GM21737 (cell line): ENCODE data around the gene MIOX.

Experiments used
- ATAC-seq: cut with Tn5 transposase; IDR thresholded peaks from one replicate; pipeline ENCODE4 v1.9.1; 2021; ENCODE audit warnings: mild to moderate bottlenecking, moderate library complexity; ENCODE audit not compliant: unreplicated experiment

The MIOX gene

GRCh38 chr22:50488886-50489285 is 2.2 kb downstream of the MIOX start:
- no peak for ATAC-seq

GRCh38 chr22:50489363-50490243 is 2.9 kb downstream of the MIOX start:
- no peak for ATAC-seq

GRCh38 chr22:50490531-50491308 is 4.1 kb downstream of the MIOX start:
- no peak for ATAC-seq

GRCh38 chr22:50497093-50497492 is 10.4 kb downstream of the MIOX start:
- no peak for ATAC-seq

GRCh38 chr22:50498322-50498890 is 11.7 kb downstream of the MIOX start:
- no peak for ATAC-seq

GRCh38 chr22:50500452-50500851 is 13.8 kb downstream of the MIOX start:
- ATAC-seq, result no peak

GRCh38 chr22:50502096-50502495 is 15.4 kb downstream of the MIOX start:
- no peak for ATAC-seq

- ATAC-seq, result no peak
These were observed 16.2 kb downstream of the MIOX start for GRCh38 chr22:50502628-50503474.

GRCh38 chr22:50503475-50504145 is 17.0 kb downstream of the MIOX start:
- no peak for ATAC-seq

- ATAC-seq, result no peak
These were observed 17.9 kb downstream of the MIOX start for GRCh38 chr22:50504369-50505211.

GRCh38 chr22:50505276-50505775 is 18.7 kb downstream of the MIOX start:
- no peak for ATAC-seq

GRCh38 chr22:50505776-50506610 is 19.3 kb downstream of the MIOX start:
- ATAC-seq, result no peak

GRCh38 chr22:50506611-50507420 is 20.2 kb downstream of the MIOX start:
- ATAC-seq, result peak; percentile 9

- ATAC-seq, result peak; percentile 54
These were observed 20.8 kb downstream of the MIOX start, which contains the start of gene LMF2 for GRCh38 chr22:50507421-50507990. LMF2 (minus strand) TSS chr22:50507702; CDS start chr22:50507675, 27 bp downstream.

GRCh38 chr22:50507991-50508884 is 21.6 kb downstream of the MIOX start, which contains the start of gene NCAPH2:
NCAPH2 (plus strand) TSS chr22:50508224; CDS start chr22:50508338, 114 bp downstream.
- ATAC-seq, result peak; percentile 63

- no peak for ATAC-seq
These were observed 22.2 kb downstream of the MIOX start for GRCh38 chr22:50508897-50509296.
